ENCODE data around the gene NEUROD2.

DNA sequence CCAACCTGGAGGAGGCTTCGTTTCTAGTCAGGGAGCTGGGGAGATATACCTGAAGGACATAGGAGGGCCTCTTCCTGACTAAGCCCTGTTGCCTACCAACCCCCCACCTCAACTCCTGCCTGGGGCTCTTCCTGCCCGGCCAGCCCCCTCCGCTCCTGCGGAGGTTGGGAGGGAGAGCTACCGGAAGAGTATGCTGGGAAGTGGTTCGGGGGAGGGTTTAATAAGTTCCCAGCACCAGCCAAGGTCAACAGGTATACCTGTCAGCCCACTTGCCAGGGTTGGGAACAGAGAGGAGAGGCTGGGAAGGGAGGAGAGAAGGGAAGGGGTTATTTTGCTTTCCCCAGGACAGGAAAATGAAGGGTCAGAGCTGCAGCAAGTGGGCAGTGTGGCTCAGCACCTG, 23.7 kb upstream of the NEUROD2 start:
- TF ChIP-seq, protein P1, sequence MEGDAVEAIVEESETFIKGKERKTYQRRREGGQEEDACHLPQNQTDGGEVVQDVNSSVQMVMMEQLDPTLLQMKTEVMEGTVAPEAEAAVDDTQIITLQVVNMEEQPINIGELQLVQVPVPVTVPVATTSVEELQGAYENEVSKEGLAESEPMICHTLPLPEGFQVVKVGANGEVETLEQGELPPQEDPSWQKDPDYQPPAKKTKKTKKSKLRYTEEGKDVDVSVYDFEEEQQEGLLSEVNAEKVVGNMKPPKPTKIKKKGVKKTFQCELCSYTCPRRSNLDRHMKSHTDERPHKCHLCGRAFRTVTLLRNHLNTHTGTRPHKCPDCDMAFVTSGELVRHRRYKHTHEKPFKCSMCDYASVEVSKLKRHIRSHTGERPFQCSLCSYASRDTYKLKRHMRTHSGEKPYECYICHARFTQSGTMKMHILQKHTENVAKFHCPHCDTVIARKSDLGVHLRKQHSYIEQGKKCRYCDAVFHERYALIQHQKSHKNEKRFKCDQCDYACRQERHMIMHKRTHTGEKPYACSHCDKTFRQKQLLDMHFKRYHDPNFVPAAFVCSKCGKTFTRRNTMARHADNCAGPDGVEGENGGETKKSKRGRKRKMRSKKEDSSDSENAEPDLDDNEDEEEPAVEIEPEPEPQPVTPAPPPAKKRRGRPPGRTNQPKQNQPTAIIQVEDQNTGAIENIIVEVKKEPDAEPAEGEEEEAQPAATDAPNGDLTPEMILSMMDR (IDR thresholded peaks at IDR 0.05; ENCODE audit: extremely low read depth in 1 of 2, insufficient read depth in 1 of 2, low read depth in 1 of 2, low read length in 2 of 2): no peak
- no peak for TF ChIP-seq GATA2 (IDR thresholded peaks at IDR 0.05; ENCODE audit: insufficient read depth, insufficient read length, low read depth, low read length)

All from endothelial cell of umbilical vein (primary cell).